Measurements from ENCODE around the gene TMEM43. TPM values are rescaled to one million over a fixed set of nuclear protein-coding genes. Genes with fewer than 3 reads are reported as not detected.

Gene TMEM43
- total RNA-seq, 1 experiment from 2014 or later: 36.7 TPM

DNA sequence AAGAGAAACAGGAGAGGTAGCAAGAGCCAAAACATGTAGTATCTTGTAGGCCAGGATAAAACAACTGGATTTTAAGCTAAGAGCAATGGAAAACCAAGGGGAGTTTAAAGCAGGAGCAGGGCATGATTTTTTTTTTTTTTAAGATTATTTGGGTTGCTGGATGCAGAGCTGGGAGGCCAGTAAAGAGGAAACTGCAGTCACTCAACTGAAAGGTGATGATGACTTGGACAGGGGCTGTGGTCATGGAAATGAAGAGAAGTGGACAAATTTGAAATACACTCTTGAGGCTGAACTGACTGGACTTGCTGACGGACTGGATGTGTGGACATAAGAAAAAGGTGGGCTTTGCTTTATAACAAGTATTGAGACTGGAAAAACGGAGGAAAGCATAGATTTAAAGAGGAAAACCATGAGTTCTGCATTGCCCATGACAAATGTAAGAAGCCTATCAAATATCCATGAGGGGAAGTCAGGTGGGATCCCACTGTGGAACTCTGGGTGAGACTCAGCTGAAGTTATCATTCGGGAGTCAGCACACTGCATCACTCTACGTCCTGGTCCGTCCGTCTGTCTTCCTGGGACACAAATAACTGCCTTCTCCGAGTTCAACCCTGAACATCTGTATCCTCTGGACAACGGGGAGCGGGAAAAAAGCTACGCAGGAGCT, 52.9 kb downstream of the TMEM43 start:
- Histone ChIP-seq H4K91ac (ENCODE audit: insufficient read length, low read depth, low read length) (no peak overlapping the region), H3T11ph (ENCODE audit: low read length) (no peak overlapping the region), H3K23ac (ENCODE audit: insufficient read length, low read depth, low read length) (no peak overlapping the region), H3K23me2 (ENCODE audit: insufficient read length, low read depth, low read length, poor library complexity, severe bottlenecking) (peaks cover 13% of the 10 kb centered on the region), H3K79me1 (ENCODE audit: insufficient read depth, low read depth, low read length, poor library complexity, severe bottlenecking) (peaks cover 2% of the 10 kb centered on the region), H2BK5ac (ENCODE audit: insufficient read length, low read length) (no peak overlapping the region), H2BK120ac (ENCODE audit: low read depth, low read length, poor library complexity, severe bottlenecking) (no peak overlapping the region), H3K27ac (ENCODE audit: insufficient read length, low read depth, low read length) (no peak overlapping the region), H3K14ac (ENCODE audit: insufficient read depth, low read length) (peak overlapping the region; percentile 89), H3K18ac (ENCODE audit: insufficient read length, low read depth, low read length) (peak overlapping the region; percentile 76), H3K56ac (ENCODE audit: insufficient read length, low read depth, low read length) (peak overlapping the region; percentile 27), H3K9ac (ENCODE audit: extremely low read depth, insufficient read length, low read length) (peak overlapping the region; percentile 94), H2BK15ac (ENCODE audit: low read depth, low read length) (no peak overlapping the region), H4K5ac (ENCODE audit: insufficient read length, low read depth, low read length) (no peak overlapping the region), H2BK12ac (ENCODE audit: insufficient read length, low read depth, low read length) (no peak overlapping the region), H2AFZ (ENCODE audit: low read length) (no peak overlapping the region), H3K9me3 (ENCODE audit: control insufficient read depth, low read depth, low read length) (no peaks in the 10 kb centered on the region), H3K27me3 (ENCODE audit: insufficient read depth, low read length) (no peaks in the 10 kb centered on the region), H3K4me1 (ENCODE audit: insufficient read depth, low read length) (no peaks in the 10 kb centered on the region), H2AK5ac (ENCODE audit: insufficient read length, low read length) (no peak overlapping the region), H3K79me2 (ENCODE audit: insufficient read depth, low read length) (peaks cover 11% of the 10 kb centered on the region; the same call in 1 of the 2 replicates), H3K4me2 (ENCODE audit: insufficient read depth, insufficient read length, low read length) (peak overlapping the region; percentile 97), H2BK20ac (ENCODE audit: low read depth, low read length, poor library complexity, severe bottlenecking) (no peak overlapping the region), H4K20me1 (ENCODE audit: control insufficient read depth, insufficient read depth, insufficient read length) (no peaks in the 10 kb centered on the region), H4K8ac (replicated peaks; ENCODE audit: insufficient read length, low read depth, low read length) (no peak overlapping the region), H3K4ac (ENCODE audit: low read depth, low read length) (no peak overlapping the region)
- WGBS (ENCODE audit: extremely low coverage, insufficient read length, low lambda C conversion rate): no CpG with 5 or more reads among the region's 10 CpGs
- Mint-ChIP-seq H3K4me1 (peaks cover 26 to 33% of the 10 kb centered on the region in 2 experiments), H3K27ac (peak overlapping the region in 2 of 3 experiments; percentile 63 to 85; a peak in 6 of 7 replicates), H3K9me3 (peaks cover 0 to 3% of the 10 kb centered on the region in 2 experiments; a peak in 1 of 5 replicates), H3K36me3 (ENCODE audit: insufficient read depth in 1 of 3, low read depth in 3 of 3) (peaks cover 7 to 23% (median 19%) of the 10 kb centered on the region in 3 experiments), H3K4me3 (peak overlapping the region; percentile 98), H3K27me3 (ENCODE audit: low read depth) (no peaks in the 10 kb centered on the region)
- no peak for DNase-seq
- TF ChIP-seq, protein P1, sequence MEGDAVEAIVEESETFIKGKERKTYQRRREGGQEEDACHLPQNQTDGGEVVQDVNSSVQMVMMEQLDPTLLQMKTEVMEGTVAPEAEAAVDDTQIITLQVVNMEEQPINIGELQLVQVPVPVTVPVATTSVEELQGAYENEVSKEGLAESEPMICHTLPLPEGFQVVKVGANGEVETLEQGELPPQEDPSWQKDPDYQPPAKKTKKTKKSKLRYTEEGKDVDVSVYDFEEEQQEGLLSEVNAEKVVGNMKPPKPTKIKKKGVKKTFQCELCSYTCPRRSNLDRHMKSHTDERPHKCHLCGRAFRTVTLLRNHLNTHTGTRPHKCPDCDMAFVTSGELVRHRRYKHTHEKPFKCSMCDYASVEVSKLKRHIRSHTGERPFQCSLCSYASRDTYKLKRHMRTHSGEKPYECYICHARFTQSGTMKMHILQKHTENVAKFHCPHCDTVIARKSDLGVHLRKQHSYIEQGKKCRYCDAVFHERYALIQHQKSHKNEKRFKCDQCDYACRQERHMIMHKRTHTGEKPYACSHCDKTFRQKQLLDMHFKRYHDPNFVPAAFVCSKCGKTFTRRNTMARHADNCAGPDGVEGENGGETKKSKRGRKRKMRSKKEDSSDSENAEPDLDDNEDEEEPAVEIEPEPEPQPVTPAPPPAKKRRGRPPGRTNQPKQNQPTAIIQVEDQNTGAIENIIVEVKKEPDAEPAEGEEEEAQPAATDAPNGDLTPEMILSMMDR (conservative IDR thresholded peaks at IDR 0.05): no peak
